CD14-positive monocyte (primary cell): ENCODE measurements around the gene GPR37L1. TPM values are rescaled to one million over a fixed set of nuclear protein-coding genes. Genes with fewer than 3 reads are reported as not detected.

Source experiments
- DNase-seq, 3 donors: peaks; one replicate each; pipeline ENCODE4 v3.0.0-alpha.2; 2011 to 2022
- H2AFZ ChIP-seq: 2 replicates; pipeline ENCODE4 v1.6.0; 2012; ENCODE audit warnings: mild to moderate bottlenecking, low read depth, low read length, inconsistent platforms; ENCODE audit not compliant: insufficient read depth, poor library complexity, severe bottlenecking
- H3K27ac ChIP-seq, 2 donors: 1 replicate in 1 of 2; 2 replicates in 1 of 2; pipeline ENCODE4 v1.5.1; 2012 to 2013; ENCODE audit warnings: low read length in 2 of 2, control low read depth in 1 of 2, inconsistent platforms in 1 of 2, low read depth in 1 of 2, mild to moderate bottlenecking in 1 of 2
- H3K27me3 ChIP-seq, 2 donors: one replicate each; pipeline versions ENCODE4 v1.6.0 to v1.6.1; 2011 to 2013; ENCODE audit warnings: low read length in 2 of 2; ENCODE audit not compliant: control insufficient read depth in 2 of 2, insufficient read depth in 2 of 2
- H3K36me3 ChIP-seq, 2 donors: replicated peaks in 1 of 2; 1 replicate in 1 of 2; 2 replicates in 1 of 2; pipeline versions ENCODE4 v1.5.1 to v1.6.1; 2012 to 2013; ENCODE audit warnings: low read length in 2 of 2, control low read depth in 1 of 2, inconsistent platforms in 1 of 2, mild to moderate bottlenecking in 1 of 2; ENCODE audit not compliant: insufficient read depth in 2 of 2, control insufficient read depth in 1 of 2
- H3K4me1 ChIP-seq, 2 donors: 1 replicate in 1 of 2; 2 replicates in 1 of 2; pipeline versions ENCODE4 v1.5.1 to v1.6.1; 2012 to 2013; ENCODE audit warnings: low read length in 2 of 2, control low read depth in 1 of 2, inconsistent platforms in 1 of 2, mild to moderate bottlenecking in 1 of 2, moderate library complexity in 1 of 2; ENCODE audit not compliant: insufficient read depth in 2 of 2, control insufficient read depth in 1 of 2
- H3K4me2 ChIP-seq: replicated peaks from 2 replicates; pipeline ENCODE3; 2012; ENCODE audit warnings: low read length, moderate library complexity, mild to moderate bottlenecking; ENCODE audit not compliant: poor library complexity, severe bottlenecking; ENCODE audit errors: extremely low read depth
- H3K4me3 ChIP-seq, 3 experiments: fragments of 200-600 bp in 1 of 3; sonication (generic) in 1 of 3; replicated peaks in 1 of 3; 1 replicate in 2 of 3; 2 replicates in 1 of 3; pipeline ENCODE4 v1.5.1; 2011 to 2013; ENCODE audit warnings: low read length in 3 of 3, mild to moderate bottlenecking in 3 of 3, control low read depth in 2 of 3, low read depth in 2 of 3, inconsistent platforms in 1 of 3, moderate library complexity in 1 of 3
- H3K79me2 ChIP-seq: 2 replicates; pipeline ENCODE4 v1.6.0; 2012; ENCODE audit warnings: mild to moderate bottlenecking, control low read depth, inconsistent platforms, low read length, moderate library complexity; ENCODE audit not compliant: insufficient read depth
- H3K9ac ChIP-seq: 2 replicates; pipeline ENCODE4 v1.6.0; 2017; ENCODE audit warnings: low read length, mild to moderate bottlenecking; ENCODE audit not compliant: insufficient read depth, poor library complexity, severe bottlenecking
- H3K9me3 ChIP-seq, 2 donors: replicated peaks in 1 of 2; 1 replicate in 1 of 2; 2 replicates in 1 of 2; pipeline versions ENCODE4 v1.5.1 to v1.6.1; 2012 to 2013; ENCODE audit warnings: low read length in 2 of 2, control low read depth in 1 of 2; ENCODE audit not compliant: control insufficient read depth in 1 of 2, insufficient read depth in 1 of 2
- H4K20me1 ChIP-seq: 2 replicates; pipeline ENCODE4 v1.6.0; 2012; ENCODE audit warnings: mild to moderate bottlenecking, low read length, control low read depth, moderate library complexity; ENCODE audit not compliant: insufficient read depth
- H3K27ac Mint-ChIP-seq, 7 donors: one replicate each; pipeline ENCODE4 v1.8.0; 2020; ENCODE audit warnings: mild to moderate bottlenecking in 7 of 7, mixed read lengths in 7 of 7, moderate library complexity in 6 of 7, inconsistent platforms in 2 of 7
- H3K27me3 Mint-ChIP-seq, 3 donors: one replicate each; pipeline ENCODE4 v1.8.0; 2021 to 2022; ENCODE audit warnings: low read depth in 3 of 3, mild to moderate bottlenecking in 3 of 3, mixed read lengths in 3 of 3, moderate library complexity in 3 of 3, inconsistent platforms in 1 of 3
- H3K36me3 Mint-ChIP-seq, 2 donors: one replicate each; pipeline ENCODE4 v1.8.0; 2020; ENCODE audit warnings: mixed read lengths in 2 of 2, inconsistent platforms in 1 of 2, mild to moderate bottlenecking in 1 of 2
- H3K4me1 Mint-ChIP-seq: one replicate; pipeline ENCODE4 v1.8.0; 2020; ENCODE audit warnings: mild to moderate bottlenecking, mixed read lengths
- H3K4me3 Mint-ChIP-seq, 2 donors: one replicate each; pipeline ENCODE4 v1.8.0; 2020; ENCODE audit warnings: mild to moderate bottlenecking in 2 of 2, mixed read lengths in 2 of 2, moderate library complexity in 1 of 2
- H3K9me3 Mint-ChIP-seq, 7 donors: one replicate each; pipeline ENCODE4 v1.8.0; 2020 to 2022; ENCODE audit warnings: mixed read lengths in 7 of 7, mild to moderate bottlenecking in 6 of 7, moderate library complexity in 6 of 7, inconsistent platforms in 2 of 7
- WGBS: methylation state at CpG from one replicate; pipeline ENCODE4 v1.1.5; 2013; ENCODE audit warnings: missing lambda C conversion rate; ENCODE audit not compliant: insufficient coverage; 5-methylcytosine and 5-hydroxymethylcytosine counted together
- intact Hi-C, 2 donors: fragments of 100-400 bp; cut with micrococcal nuclease; formaldehyde crosslinking; loops; one replicate each; pipeline versions ENCODE4 v1.15.0 to v1.15.1; 2023
- polyA plus RNA-seq, 3 donors: library from polyadenylated mRNA; depleted of rRNA in 1 of 3; unstranded in 2 of 3; stranded (reverse) in 1 of 3; fragments of 300-500 nt in 2 of 3; fragments of >200 nt in 1 of 3; fragmentation: Illumina TruSeq in 2 of 3; gene quantifications; 1 replicate in 2 of 3; 2 replicates in 1 of 3; pipeline ENCODE4 v1.2.3, GENCODE V29; 2012 to 2021
- TF ChIP-seq, protein P1 (sequence below): fragments of 200-600 bp; IDR thresholded peaks from one replicate; pipeline ENCODE4 v1.8.0; 2022; ENCODE audit warnings: antibody characterized with exemption, mild to moderate bottlenecking

Gene GPR37L1
- polyA plus RNA-seq, 3 donors: 0.06 to 0.13 TPM; not detected in 1

DNA sequence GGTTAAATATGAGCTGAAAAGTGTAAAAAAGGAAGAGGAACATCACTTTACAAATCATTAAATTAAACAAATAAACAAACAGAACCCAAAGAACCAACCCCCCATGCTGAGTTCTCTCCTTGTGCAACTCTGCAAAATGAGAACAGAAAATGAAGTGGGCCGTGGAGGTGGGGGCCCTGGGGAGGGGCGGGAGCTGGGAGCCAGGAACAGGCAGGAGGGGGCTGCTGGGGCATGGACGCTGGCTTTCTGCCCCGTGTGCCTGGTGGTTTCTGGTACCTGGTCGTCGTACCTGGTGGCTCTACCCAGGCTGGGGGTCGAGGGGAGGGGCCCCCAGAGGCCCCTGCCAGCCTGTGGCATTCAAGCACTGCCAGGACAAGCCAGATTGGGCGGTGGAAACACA is 10.8 kb downstream of the GPR37L1 start:
- Histone ChIP-seq H3K27me3 (no peaks in the 10 kb centered on the region), H2AFZ (no peak overlapping the region), H3K79me2 (peaks cover 40% of the 10 kb centered on the region), H3K4me1 (peaks cover 5 to 6% of the 10 kb centered on the region in 2 donors), H4K20me1 (peaks cover 83% of the 10 kb centered on the region), H3K4me2 (no peak overlapping the region), H3K36me3 (peaks cover 54 to 65% of the 10 kb centered on the region in 2 donors), H3K9ac (no peak overlapping the region), H3K9me3 (no peaks in the 10 kb centered on the region), H3K4me3 (no peak overlapping the region), H3K27ac (no peak overlapping the region)
- Mint-ChIP-seq H3K27me3 (peaks cover 0 to 2% (median 2%) of the 10 kb centered on the region in 3 donors), H3K9me3 (peaks cover 0 to 1% (median 0%) of the 10 kb centered on the region in 7 donors), H3K36me3 (peaks cover 48 to 64% of the 10 kb centered on the region in 2 donors), H3K27ac (no peak overlapping the region), H3K4me1 (peaks cover 6% of the 10 kb centered on the region), H3K4me3 (no peak overlapping the region)
- intact Hi-C loops: no loop called here
- TF ChIP-seq, protein P1, sequence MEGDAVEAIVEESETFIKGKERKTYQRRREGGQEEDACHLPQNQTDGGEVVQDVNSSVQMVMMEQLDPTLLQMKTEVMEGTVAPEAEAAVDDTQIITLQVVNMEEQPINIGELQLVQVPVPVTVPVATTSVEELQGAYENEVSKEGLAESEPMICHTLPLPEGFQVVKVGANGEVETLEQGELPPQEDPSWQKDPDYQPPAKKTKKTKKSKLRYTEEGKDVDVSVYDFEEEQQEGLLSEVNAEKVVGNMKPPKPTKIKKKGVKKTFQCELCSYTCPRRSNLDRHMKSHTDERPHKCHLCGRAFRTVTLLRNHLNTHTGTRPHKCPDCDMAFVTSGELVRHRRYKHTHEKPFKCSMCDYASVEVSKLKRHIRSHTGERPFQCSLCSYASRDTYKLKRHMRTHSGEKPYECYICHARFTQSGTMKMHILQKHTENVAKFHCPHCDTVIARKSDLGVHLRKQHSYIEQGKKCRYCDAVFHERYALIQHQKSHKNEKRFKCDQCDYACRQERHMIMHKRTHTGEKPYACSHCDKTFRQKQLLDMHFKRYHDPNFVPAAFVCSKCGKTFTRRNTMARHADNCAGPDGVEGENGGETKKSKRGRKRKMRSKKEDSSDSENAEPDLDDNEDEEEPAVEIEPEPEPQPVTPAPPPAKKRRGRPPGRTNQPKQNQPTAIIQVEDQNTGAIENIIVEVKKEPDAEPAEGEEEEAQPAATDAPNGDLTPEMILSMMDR: no peak
- DNase-seq: no peak
- WGBS: 35% methylated on average over 8 of the region's 8 CpGs

DNA sequence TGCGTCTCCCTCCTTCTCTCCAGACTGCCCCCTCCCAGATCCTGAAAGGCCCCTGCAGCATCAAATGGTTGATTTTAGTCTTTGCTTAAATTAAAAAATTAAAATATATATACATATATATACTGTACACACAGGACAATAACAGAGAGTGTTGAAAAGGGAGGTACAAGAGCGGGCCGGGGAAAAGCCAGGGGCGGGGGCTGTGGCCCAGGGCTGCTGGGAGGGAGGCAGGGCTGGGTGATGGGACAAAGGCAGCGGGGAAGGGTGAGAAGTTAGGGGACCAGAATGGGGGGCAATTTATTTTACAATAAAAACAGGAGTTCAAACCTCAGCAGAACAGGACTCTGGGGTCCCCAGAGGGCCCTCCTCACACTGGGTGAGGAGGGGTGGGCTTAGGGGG is 11.3 kb downstream of the GPR37L1 start:
- no peak overlapping the region for H3K27ac ChIP-seq
- WGBS: 89% methylated on average over 3 of the region's 5 CpGs
- H3K9me3 ChIP-seq: no peaks in the 10 kb centered on the region
- H2AFZ ChIP-seq: no peak overlapping the region
- no peaks in the 10 kb centered on the region for H3K27me3 ChIP-seq
- peaks cover 58 to 70% of the 10 kb centered on the region in 2 donors for H3K36me3 ChIP-seq
- H3K27ac Mint-ChIP-seq: no peak overlapping the region
- DNase-seq: no peak
- H3K9me3 Mint-ChIP-seq: no peaks in the 10 kb centered on the region
- TF ChIP-seq, protein P1: no peak
- H4K20me1 ChIP-seq: peaks cover 88% of the 10 kb centered on the region
- peaks cover 5 to 6% of the 10 kb centered on the region in 2 donors for H3K4me1 ChIP-seq
- peaks cover 45% of the 10 kb centered on the region for H3K79me2 ChIP-seq
- H3K4me3 ChIP-seq: no peak overlapping the region
- H3K27me3 Mint-ChIP-seq: peaks cover 0 to 2% (median 2%) of the 10 kb centered on the region in 3 donors
- H3K9ac ChIP-seq: no peak overlapping the region
- no peak overlapping the region for H3K4me2 ChIP-seq
- H3K4me1 Mint-ChIP-seq: peaks cover 6% of the 10 kb centered on the region
- H3K4me3 Mint-ChIP-seq: no peak overlapping the region
- intact Hi-C loops: no loop called here
- H3K36me3 Mint-ChIP-seq: peaks cover 52 to 69% of the 10 kb centered on the region in 2 donors
